Neuronal stem cell (in vitro differentiated cells): ENCODE data around the gene RTN4RL2.

Source experiments
- DNase-seq: peaks from one replicate; pipeline ENCODE4 v3.0.0-alpha.2; 2013; ENCODE audit warnings: low spot score
- H2AFZ ChIP-seq: one replicate; pipeline ENCODE4 v1.6.1; 2013; ENCODE audit warnings: mild to moderate bottlenecking, low read length, inconsistent platforms
- H2AK5ac ChIP-seq: 2 replicates; pipeline ENCODE4 v1.6.1; 2013; ENCODE audit warnings: low read depth, mild to moderate bottlenecking, inconsistent platforms, low read length, moderate library complexity, mixed read lengths
- H2BK120ac ChIP-seq: 2 replicates; pipeline ENCODE4 v1.6.1; 2013; ENCODE audit warnings: low read depth, mild to moderate bottlenecking, inconsistent platforms, low read length, moderate library complexity, mixed read lengths
- H2BK12ac ChIP-seq: one replicate; pipeline ENCODE4 v1.6.1; 2013; ENCODE audit warnings: low read length, inconsistent platforms
- H2BK15ac ChIP-seq: 2 replicates; pipeline ENCODE4 v1.6.1; 2013; ENCODE audit warnings: mild to moderate bottlenecking, low read length, inconsistent platforms, mixed read lengths
- H2BK5ac ChIP-seq: one replicate; pipeline ENCODE4 v1.6.1; 2013; ENCODE audit warnings: inconsistent platforms, mild to moderate bottlenecking, low read length, moderate library complexity
- H3K14ac ChIP-seq: one replicate; pipeline ENCODE4 v1.6.1; 2013; ENCODE audit warnings: low read length, inconsistent platforms
- H3K18ac ChIP-seq: 2 replicates; pipeline ENCODE4 v1.6.1; 2013; ENCODE audit warnings: low read length, inconsistent platforms
- H3K23ac ChIP-seq: 2 replicates; pipeline ENCODE4 v1.6.1; 2013; ENCODE audit warnings: low read depth, mild to moderate bottlenecking, mixed read lengths, low read length, inconsistent platforms; ENCODE audit not compliant: poor library complexity
- H3K27ac ChIP-seq: replicated peaks from 3 replicates; pipeline ENCODE4 v1.5.1; 2013; ENCODE audit warnings: low read length, inconsistent platforms
- H3K27me3 ChIP-seq, 3 experiments: 2 replicates each; pipeline ENCODE4 v1.6.1; 2013; ENCODE audit warnings: low read length in 3 of 3, mild to moderate bottlenecking in 2 of 3, inconsistent platforms in 1 of 3, low read depth in 1 of 3, mixed read lengths in 1 of 3, moderate library complexity in 1 of 3; ENCODE audit not compliant: control insufficient read depth in 3 of 3, insufficient read depth in 3 of 3
- H3K36me3 ChIP-seq, 2 donors: replicated peaks in 1 of 2; 2 replicates each; pipeline ENCODE4 v1.6.1; 2013; ENCODE audit warnings: low read length in 2 of 2; ENCODE audit not compliant: control insufficient read depth in 2 of 2, insufficient read depth in 2 of 2
- H3K4ac ChIP-seq: 2 replicates; pipeline ENCODE4 v1.6.1; 2013; ENCODE audit warnings: inconsistent platforms, mild to moderate bottlenecking, low read length, moderate library complexity
- H3K4me1 ChIP-seq, 2 donors: 1 replicate in 1 of 2; 2 replicates in 1 of 2; pipeline ENCODE4 v1.6.1; 2013; ENCODE audit warnings: low read length in 2 of 2, low read depth in 1 of 2; ENCODE audit not compliant: control insufficient read depth in 2 of 2, insufficient read depth in 1 of 2
- H3K4me2 ChIP-seq: one replicate; pipeline ENCODE4 v1.6.1; 2013; ENCODE audit warnings: mild to moderate bottlenecking, low read length, inconsistent platforms; ENCODE audit not compliant: insufficient read depth, poor library complexity, severe bottlenecking
- H3K4me3 ChIP-seq, 2 donors: 2 replicates each; pipeline ENCODE4 v1.5.1; 2013; ENCODE audit warnings: low read length in 2 of 2, mild to moderate bottlenecking in 2 of 2, inconsistent platforms in 1 of 2, moderate library complexity in 1 of 2
- H3K79me1 ChIP-seq: one replicate; pipeline ENCODE4 v1.6.1; 2013; ENCODE audit warnings: low read depth, mild to moderate bottlenecking, inconsistent platforms, low read length, moderate library complexity
- H3K9ac ChIP-seq: one replicate; pipeline ENCODE4 v1.6.1; 2013; ENCODE audit warnings: mild to moderate bottlenecking, low read depth, low read length, inconsistent platforms; ENCODE audit not compliant: poor library complexity
- H3K9me3 ChIP-seq, 2 donors: replicated peaks in 1 of 2; 2 replicates each; pipeline versions ENCODE3 to v1.6.1; 2013; ENCODE audit warnings: low read length in 2 of 2, mild to moderate bottlenecking in 2 of 2, inconsistent platforms in 1 of 2, low read depth in 1 of 2, mixed read lengths in 1 of 2, moderate library complexity in 1 of 2; ENCODE audit not compliant: control insufficient read depth in 2 of 2, insufficient read depth in 1 of 2
- H4K8ac ChIP-seq: one replicate; pipeline ENCODE4 v1.6.1; 2013; ENCODE audit warnings: low read depth, mild to moderate bottlenecking, inconsistent platforms, low read length, moderate library complexity
- H4K91ac ChIP-seq: one replicate; pipeline ENCODE4 v1.6.1; 2013; ENCODE audit warnings: low read length, low read depth, mild to moderate bottlenecking, inconsistent platforms; ENCODE audit not compliant: poor library complexity
- WGBS, 2 donors: extraction: QIAGEN DNeasy Blood & Tissue Kit; methylation state at CpG; one replicate each; pipeline ENCODE4 v1.1.7; 2013; ENCODE audit warnings: missing lambda C conversion rate in 2 of 2, mixed read lengths in 1 of 2; ENCODE audit not compliant: insufficient read length in 2 of 2, insufficient replicate concordance in 1 of 2; ENCODE audit errors: extremely low coverage in 2 of 2; 5-methylcytosine and 5-hydroxymethylcytosine counted together

The RTN4RL2 gene

DNA sequence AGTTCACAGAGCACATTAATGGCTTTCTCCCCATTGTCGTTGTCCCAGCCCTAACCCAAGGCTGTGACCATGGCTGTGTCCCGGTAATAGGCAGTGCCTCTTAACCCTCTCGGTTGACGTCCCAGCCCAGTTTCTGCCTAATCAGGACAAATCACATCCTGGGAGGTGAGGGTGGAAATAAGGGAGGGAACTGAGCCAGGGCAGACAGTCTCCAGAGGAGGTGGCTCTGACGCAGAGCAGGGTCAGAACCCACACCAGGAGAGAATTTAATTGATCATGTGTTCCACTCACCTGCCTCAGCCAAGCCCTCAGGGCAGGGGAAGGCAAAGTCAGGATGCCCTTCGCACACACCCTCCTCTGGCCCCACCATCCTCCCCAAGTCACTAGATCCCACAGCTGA is 38.2 kb downstream of the RTN4RL2 start:
- Histone ChIP-seq H3K9me3 (no peaks in the 10 kb centered on the region), H2AFZ (no peak overlapping the region), H4K91ac (no peak overlapping the region), H2BK12ac (no peak overlapping the region), H3K23ac (no peak overlapping the region), H2AK5ac (no peak overlapping the region), H2BK15ac (no peak overlapping the region), H3K4me3 (no peak overlapping the region), H3K4me1 (peaks cover 8 to 11% of the 10 kb centered on the region in 2 donors), H3K79me1 (no peaks in the 10 kb centered on the region), H3K27me3 (peaks cover 0 to 12% (median 0%) of the 10 kb centered on the region in 3 experiments), H3K36me3 (no peaks in the 10 kb centered on the region), H2BK120ac (no peak overlapping the region), H3K4me2 (no peak overlapping the region), H3K27ac (no peak overlapping the region), H2BK5ac (no peak overlapping the region), H3K14ac (no peak overlapping the region), H3K18ac (no peak overlapping the region), H3K4ac (no peak overlapping the region), H3K9ac (no peak overlapping the region), H4K8ac (no peak overlapping the region)
- no CpG with 5 or more reads among the region's 6 CpGs for WGBS, 2 donors
- DNase-seq: no peak

- Histone ChIP-seq H3K4ac (no peak overlapping the region), H3K36me3 (no peaks in the 10 kb centered on the region), H3K4me3 (peak overlapping the region; percentile 29 to 56), H3K27ac (no peak overlapping the region), H2BK12ac (no peak overlapping the region), H2BK5ac (no peak overlapping the region), H3K18ac (no peak overlapping the region), H4K8ac (no peak overlapping the region), H2BK15ac (no peak overlapping the region), H2AK5ac (no peak overlapping the region), H2AFZ (peak overlapping the region; percentile 91), H2BK120ac (no peak overlapping the region), H3K27me3 (peaks cover 0 to 12% (median 0%) of the 10 kb centered on the region in 3 experiments), H4K91ac (no peak overlapping the region), H3K9me3 (no peaks in the 10 kb centered on the region), H3K4me1 (peaks cover 7 to 11% of the 10 kb centered on the region in 2 donors), H3K4me2 (peak overlapping the region; percentile 59), H3K79me1 (no peaks in the 10 kb centered on the region), H3K9ac (no peak overlapping the region), H3K14ac (no peak overlapping the region), H3K23ac (no peak overlapping the region)
- no CpG with 5 or more reads among the region's 35 CpGs for WGBS, 2 donors
- peak; percentile 91 for DNase-seq
Observed at GRCh38 chr11:57499413-57499982, 39.2 kb downstream of the RTN4RL2 start.

DNA sequence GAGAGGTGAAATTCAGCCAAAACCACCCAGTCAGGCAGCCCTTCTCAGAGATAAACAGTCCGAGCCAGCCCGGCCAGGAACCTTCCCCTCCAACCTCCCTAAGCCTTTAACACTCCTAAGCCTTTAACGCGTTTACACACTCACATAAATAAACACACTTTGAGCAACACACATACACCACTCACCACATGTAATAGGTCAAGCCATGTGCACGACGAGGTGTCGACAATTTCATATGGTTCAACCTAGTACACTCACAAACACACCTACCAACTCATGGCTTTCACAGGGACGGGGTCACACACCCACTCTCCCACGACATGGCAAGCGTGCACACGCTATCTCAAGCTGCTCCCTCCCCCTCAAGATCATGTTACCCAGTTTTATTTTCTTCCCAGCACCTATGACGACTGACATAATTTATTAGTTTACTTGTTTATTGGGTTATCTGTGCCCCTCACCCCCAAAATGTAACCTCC is 39.7 kb downstream of the RTN4RL2 start:
- no peak overlapping the region for H2BK15ac ChIP-seq
- no peak overlapping the region for H3K27ac ChIP-seq
- no peaks in the 10 kb centered on the region for H3K36me3 ChIP-seq
- H2BK5ac ChIP-seq: peak overlapping the region; percentile 54
- H2BK12ac ChIP-seq: no peak overlapping the region
- no peak for DNase-seq
- H3K18ac ChIP-seq: no peak overlapping the region
- peak overlapping the region; percentile 59 for H3K4me2 ChIP-seq
- no peak overlapping the region for H3K4ac ChIP-seq
- no peak overlapping the region for H2BK120ac ChIP-seq
- H3K79me1 ChIP-seq: no peaks in the 10 kb centered on the region
- no peak overlapping the region for H3K14ac ChIP-seq
- H3K4me1 ChIP-seq: peaks cover 7 to 11% of the 10 kb centered on the region in 2 donors
- no peak overlapping the region for H3K23ac ChIP-seq
- H2AK5ac ChIP-seq: no peak overlapping the region
- H3K27me3 ChIP-seq: peaks cover 0 to 12% (median 0%) of the 10 kb centered on the region in 3 experiments
- H4K8ac ChIP-seq: no peak overlapping the region
- no peaks in the 10 kb centered on the region for H3K9me3 ChIP-seq
- H4K91ac ChIP-seq: no peak overlapping the region
- H3K4me3 ChIP-seq: peak overlapping the region in 1 of 2 donors; percentile 13
- no CpG with 5 or more reads among the region's 12 CpGs for WGBS, 2 donors
- peak overlapping the region; percentile 91 for H2AFZ ChIP-seq
- H3K9ac ChIP-seq: no peak overlapping the region

DNA sequence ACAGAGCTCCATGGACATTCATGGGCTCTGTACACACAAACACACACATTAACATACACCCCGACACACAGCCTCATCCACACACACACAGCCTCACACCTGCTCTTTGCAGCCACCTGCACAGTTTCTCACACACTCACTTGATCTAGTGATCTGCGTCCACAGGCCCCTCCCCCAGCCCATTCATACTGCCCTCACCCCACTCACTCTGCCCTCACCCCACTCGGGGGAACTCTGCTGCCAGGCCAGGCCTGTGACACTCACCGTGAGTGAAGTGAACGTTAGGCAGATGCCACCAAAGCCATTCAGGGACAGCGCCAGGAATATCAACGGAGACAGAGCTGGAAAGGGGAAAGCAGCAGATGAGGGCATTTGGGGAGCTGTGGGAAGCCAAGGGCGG is 40.2 kb downstream of the RTN4RL2 start:
- Histone ChIP-seq H3K14ac (no peak overlapping the region), H2BK120ac (no peak overlapping the region), H3K4me2 (no peak overlapping the region), H3K9ac (no peak overlapping the region), H2BK5ac (peak overlapping the region; percentile 54), H3K79me1 (no peaks in the 10 kb centered on the region), H2BK15ac (no peak overlapping the region), H2AFZ (no peak overlapping the region), H3K9me3 (no peaks in the 10 kb centered on the region), H3K27me3 (peaks cover 0 to 12% (median 0%) of the 10 kb centered on the region in 3 experiments), H3K27ac (no peak overlapping the region), H3K4me1 (peaks cover 7 to 11% of the 10 kb centered on the region in 2 donors), H2AK5ac (peak overlapping the region; percentile 22), H3K18ac (no peak overlapping the region), H3K36me3 (no peaks in the 10 kb centered on the region), H3K4ac (no peak overlapping the region), H3K23ac (peak overlapping the region; percentile 6), H4K8ac (no peak overlapping the region), H4K91ac (no peak overlapping the region), H2BK12ac (peak overlapping the region; percentile 86), H3K4me3 (no peak overlapping the region)
- no peak for DNase-seq
- WGBS, 2 donors: no CpG with 5 or more reads among the region's 8 CpGs
